HepG2 (cell line): Measurements from ENCODE around the gene KLHL12. TPM values are rescaled to one million over a fixed set of nuclear protein-coding genes. Genes with fewer than 3 reads are reported as not detected.
A peak's percentile ranks its signal among the peaks of the same experiment; 100 is the strongest.

Source experiments
- ETV5 ChIP-seq: IDR thresholded peaks from 2 replicates; pipeline ENCODE4 v1.6.1; 2018; ENCODE audit warnings: missing biosample characterization, missing genetic modification reagents, inconsistent platforms, borderline replicate concordance
- HOXD1 ChIP-seq: sonication (generic); formaldehyde crosslinking; IDR thresholded peaks from 2 replicates; pipeline ENCODE4 v1.5.0; 2020; ENCODE audit warnings: missing genetic modification reagents
- IRF9 ChIP-seq: sonication (generic); formaldehyde crosslinking; IDR thresholded peaks from 2 replicates; pipeline ENCODE4 v1.8.0; 2022; ENCODE audit warnings: missing genetic modification reagents, mild to moderate bottlenecking, borderline replicate concordance
- KLF11 ChIP-seq: IDR thresholded peaks from 2 replicates; pipeline ENCODE4 v1.6.1; 2016; ENCODE audit warnings: missing compliant biosample characterization
- MAFK ChIP-seq, 2 experiments: IDR thresholded peaks in 1 of 2; conservative IDR thresholded peaks in 1 of 2; 2 replicates each; pipeline ENCODE4 v1.6.1; 2011; ENCODE audit warnings: improper control_type of control experiment in 2 of 2, low read length in 2 of 2
- MED13 ChIP-seq: sonication (generic); formaldehyde crosslinking; IDR thresholded peaks from 2 replicates; pipeline ENCODE4 v1.5.0; 2020; ENCODE audit warnings: missing genetic modification reagents
- NFYC ChIP-seq: IDR thresholded peaks from 2 replicates; pipeline ENCODE4 v1.6.1; 2016; ENCODE audit warnings: missing genetic modification reagents, missing compliant biosample characterization
- SOX5 ChIP-seq: IDR thresholded peaks from 2 replicates; pipeline ENCODE4 v1.6.1; 2016; ENCODE audit warnings: borderline replicate concordance
- ZBTB2 ChIP-seq: sonication (generic); formaldehyde crosslinking; IDR thresholded peaks from 2 replicates; pipeline ENCODE4 v1.8.0; 2022; ENCODE audit warnings: low read depth, missing genetic modification reagents
- ZBTB7B ChIP-seq: sonication (generic); formaldehyde crosslinking; IDR thresholded peaks from 2 replicates; pipeline ENCODE4 v1.4.0; 2020; ENCODE audit warnings: missing genetic modification reagents
- ZEB1 ChIP-seq: IDR thresholded peaks from 2 replicates; pipeline ENCODE4 v1.6.1; 2012; ENCODE audit warnings: mild to moderate bottlenecking, low read depth, inconsistent platforms; ENCODE audit not compliant: insufficient replicate concordance
- ZNF17 ChIP-seq: sonication (generic); formaldehyde crosslinking; IDR thresholded peaks from 2 replicates; pipeline ENCODE4 v1.5.0; 2020; ENCODE audit warnings: mild to moderate bottlenecking, missing genetic modification reagents
- ZNF484 ChIP-seq: sonication (generic); formaldehyde crosslinking; IDR thresholded peaks from 2 replicates; pipeline ENCODE4 v1.5.1; 2020; ENCODE audit warnings: mild to moderate bottlenecking, low read depth, missing genetic modification reagents, borderline replicate concordance
- ZNF513 ChIP-seq: sonication (generic); formaldehyde crosslinking; conservative IDR thresholded peaks from 2 replicates; pipeline ENCODE4 v1.5.0; 2020; ENCODE audit warnings: missing genetic modification reagents
- polyA plus RNA-seq, 8 experiments: library from polyadenylated mRNA; depleted of rRNA in 3 of 8; stranded (reverse) in 7 of 8; unstranded in 1 of 8; fragments of >200 nt; fragmentation: Illumina TruSeq in 4 of 8; extraction: Trizol in 4 of 8; gene quantifications; 2 replicates each; pipeline versions ENCODE4 v1.2.1 to v1.2.3, GENCODE V29; 2011 to 2016; ENCODE audit warnings: low read depth in 4 of 8, missing spikeins in 1 of 8, mixed read lengths in 1 of 8; ENCODE audit not compliant: insufficient read depth in 1 of 8
- total RNA-seq, 5 experiments: library from RNA; depleted of rRNA; stranded (reverse); fragments of >200 nt; fragmentation: Illumina TruSeq; extraction: Trizol; gene quantifications; 2 replicates each; pipeline ENCODE4 v1.2.3, GENCODE V29; 2016; ENCODE audit warnings: low read depth in 1 of 5
- TF ChIP-seq, protein P1 (sequence below): sonication (generic); formaldehyde crosslinking; IDR thresholded peaks from 2 replicates; pipeline ENCODE4 v1.8.0; 2022; ENCODE audit warnings: mild to moderate bottlenecking, missing genetic modification reagents; ENCODE audit not compliant: insufficient replicate concordance
- TF ChIP-seq, protein P2 (sequence below): sonication (generic); formaldehyde crosslinking; IDR thresholded peaks from 2 replicates; pipeline ENCODE4 v1.5.0; 2020; ENCODE audit warnings: missing genetic modification reagents, mild to moderate bottlenecking, borderline replicate concordance
- TF ChIP-seq, protein P3 (sequence below): sonication (generic); formaldehyde crosslinking; IDR thresholded peaks from 2 replicates; pipeline ENCODE4 v1.5.1; 2020; ENCODE audit warnings: missing genetic modification reagents, mild to moderate bottlenecking, borderline replicate concordance

KLHL12 gene
- total and polyA plus RNA-seq, 2 of the 13 experiments (the other 11 are each of a cell fraction or from before 2014, with no cell fraction given): 19.2 to 25.2 TPM

GRCh38 chr1:202957733-202958543, 30.9 kb upstream of the KLHL12 start, which contains the start of gene ADIPOR1 (continued):
- TF ChIP-seq, protein P1, sequence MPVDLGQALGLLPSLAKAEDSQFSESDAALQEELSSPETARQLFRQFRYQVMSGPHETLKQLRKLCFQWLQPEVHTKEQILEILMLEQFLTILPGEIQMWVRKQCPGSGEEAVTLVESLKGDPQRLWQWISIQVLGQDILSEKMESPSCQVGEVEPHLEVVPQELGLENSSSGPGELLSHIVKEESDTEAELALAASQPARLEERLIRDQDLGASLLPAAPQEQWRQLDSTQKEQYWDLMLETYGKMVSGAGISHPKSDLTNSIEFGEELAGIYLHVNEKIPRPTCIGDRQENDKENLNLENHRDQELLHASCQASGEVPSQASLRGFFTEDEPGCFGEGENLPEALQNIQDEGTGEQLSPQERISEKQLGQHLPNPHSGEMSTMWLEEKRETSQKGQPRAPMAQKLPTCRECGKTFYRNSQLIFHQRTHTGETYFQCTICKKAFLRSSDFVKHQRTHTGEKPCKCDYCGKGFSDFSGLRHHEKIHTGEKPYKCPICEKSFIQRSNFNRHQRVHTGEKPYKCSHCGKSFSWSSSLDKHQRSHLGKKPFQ: no peak
- TF ChIP-seq SOX5 (CRISPR knock-in tag) (no peak), ETV5 (peak; percentile 30; the same call in 1 of the 2 replicates), KLF11 (CRISPR knock-in tag) (no peak), ZNF484 (CRISPR knock-in tag) (no peak), MED13 (CRISPR knock-in tag) (no peak), ZEB1 (peak; percentile 77), ZNF513 (CRISPR knock-in tag) (no peak), NFYC (CRISPR knock-in tag) (peak; percentile 55), IRF9 (CRISPR knock-in tag) (0 out of 2 replicates have a peak, but pooled peaks have one; percentile 52), MAFK (conservative IDR thresholded peaks at IDR 0.05 in 1 of 2, IDR thresholded peaks at IDR 0.05 in 1 of 2; ENCODE audit: low read length in 2 of 2) (no peak), ZBTB2 (CRISPR knock-in tag) (no peak), HOXD1 (CRISPR knock-in tag) (no peak), ZNF17 (no peak), ZBTB7B (no peak)
- TF ChIP-seq, protein P2, sequence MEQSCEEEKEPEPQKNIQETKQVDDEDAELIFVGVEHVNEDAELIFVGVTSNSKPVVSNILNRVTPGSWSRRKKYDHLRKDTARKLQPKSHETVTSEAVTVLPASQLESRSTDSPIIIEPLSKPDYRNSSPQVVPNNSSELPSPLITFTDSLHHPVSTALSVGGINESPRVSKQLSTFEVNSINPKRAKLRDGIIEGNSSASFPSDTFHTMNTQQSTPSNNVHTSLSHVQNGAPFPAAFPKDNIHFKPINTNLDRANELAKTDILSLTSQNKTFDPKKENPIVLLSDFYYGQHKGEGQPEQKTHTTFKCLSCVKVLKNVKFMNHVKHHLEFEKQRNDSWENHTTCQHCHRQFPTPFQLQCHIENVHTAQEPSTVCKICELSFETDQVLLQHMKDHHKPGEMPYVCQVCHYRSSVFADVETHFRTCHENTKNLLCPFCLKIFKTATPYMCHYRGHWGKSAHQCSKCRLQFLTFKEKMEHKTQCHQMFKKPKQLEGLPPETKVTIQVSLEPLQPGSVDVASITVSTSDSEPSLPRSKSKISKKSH (CRISPR knock-in tag): no peak
- TF ChIP-seq, protein P3, sequence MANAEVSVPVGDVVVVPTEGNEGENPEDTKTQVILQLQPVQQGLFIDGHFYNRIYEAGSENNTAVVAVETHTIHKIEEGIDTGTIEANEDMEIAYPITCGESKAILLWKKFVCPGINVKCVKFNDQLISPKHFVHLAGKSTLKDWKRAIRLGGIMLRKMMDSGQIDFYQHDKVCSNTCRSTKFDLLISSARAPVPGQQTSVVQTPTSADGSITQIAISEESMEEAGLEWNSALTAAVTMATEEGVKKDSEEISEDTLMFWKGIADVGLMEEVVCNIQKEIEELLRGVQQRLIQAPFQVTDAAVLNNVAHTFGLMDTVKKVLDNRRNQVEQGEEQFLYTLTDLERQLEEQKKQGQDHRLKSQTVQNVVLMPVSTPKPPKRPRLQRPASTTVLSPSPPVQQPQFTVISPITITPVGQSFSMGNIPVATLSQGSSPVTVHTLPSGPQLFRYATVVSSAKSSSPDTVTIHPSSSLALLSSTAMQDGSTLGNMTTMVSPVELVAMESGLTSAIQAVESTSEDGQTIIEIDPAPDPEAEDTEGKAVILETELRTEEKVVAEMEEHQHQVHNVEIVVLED: peak; percentile 20; the same call in 1 of the 2 replicates
